Esophagus (tissue), 2 donors: Measurements from ENCODE around the gene BPHL. TPM values are rescaled to one million over a fixed set of nuclear protein-coding genes. Genes with fewer than 3 reads are reported as not detected.

ENCODE experiments used
- H3K27ac ChIP-seq, 2 donors: one replicate each; pipeline ENCODE4 v1.5.1; 2013; ENCODE audit warnings: low read depth in 2 of 2, mild to moderate bottlenecking in 2 of 2, inconsistent platforms in 1 of 2, low read length in 1 of 2, moderate library complexity in 1 of 2
- H3K27me3 ChIP-seq, 2 donors: one replicate each; pipeline ENCODE4 v1.6.1; 2013; ENCODE audit warnings: low read length in 2 of 2, control low read depth in 1 of 2, mild to moderate bottlenecking in 1 of 2; ENCODE audit not compliant: insufficient read depth in 2 of 2, control insufficient read depth in 1 of 2
- H3K36me3 ChIP-seq, 2 donors: one replicate each; pipeline ENCODE4 v1.6.1; 2013; ENCODE audit warnings: low read length in 1 of 2; ENCODE audit not compliant: control insufficient read depth in 2 of 2, insufficient read depth in 2 of 2
- H3K4me1 ChIP-seq, 2 donors: one replicate each; pipeline ENCODE4 v1.6.1; 2013; ENCODE audit warnings: low read length in 1 of 2; ENCODE audit not compliant: control insufficient read depth in 2 of 2, insufficient read depth in 2 of 2
- H3K4me3 ChIP-seq, 2 donors: one replicate each; pipeline ENCODE4 v1.5.1; 2013; ENCODE audit warnings: low read length in 2 of 2, mild to moderate bottlenecking in 2 of 2, low read depth in 1 of 2, moderate library complexity in 1 of 2
- H3K9me3 ChIP-seq, 2 donors: one replicate each; pipeline ENCODE4 v1.6.1; 2013; ENCODE audit warnings: mild to moderate bottlenecking in 2 of 2, low read depth in 1 of 2, low read length in 1 of 2, moderate library complexity in 1 of 2; ENCODE audit not compliant: control insufficient read depth in 2 of 2, insufficient read depth in 1 of 2
- WGBS, 2 donors: extraction: QIAGEN DNeasy Blood & Tissue Kit; methylation state at CpG; one replicate each; pipeline ENCODE4 v1.1.7; 2013; 5-methylcytosine and 5-hydroxymethylcytosine counted together
- polyA plus RNA-seq, 2 donors: library from polyadenylated mRNA; stranded (reverse); fragments of 200-250 nt; gene quantifications; one replicate each; pipeline ENCODE4 v1.2.3, GENCODE V29; 2013
- donor health status: healthy with polysubstance abuse.
- donor health status: Bipolar disorder and iron deficiency.

The BPHL gene
- polyA plus RNA-seq, 2 donors: 12.5 to 13.2 TPM

GRCh38 chr6:3085074-3085473 lies 33.4 kb upstream of the BPHL start:
- H3K9me3 ChIP-seq: no peaks in the 10 kb centered on the region
- no peak overlapping the region for H3K27ac ChIP-seq
- H3K4me3 ChIP-seq: no peak overlapping the region
- peaks cover 19 to 36% of the 10 kb centered on the region in 2 donors for H3K36me3 ChIP-seq
- peaks cover 0 to 7% of the 10 kb centered on the region in 2 donors for H3K4me1 ChIP-seq
- H3K27me3 ChIP-seq: no peaks in the 10 kb centered on the region
- 93 to 98% methylated on average over 4 of the region's 4 CpGs for WGBS, 2 donors

GRCh38 chr6:3086282-3086946 lies 32.1 kb upstream of the BPHL start:
- WGBS, 2 donors: 62 to 70% methylated on average over 7 of the region's 7 CpGs
- Histone ChIP-seq H3K4me3 (no peak overlapping the region), H3K36me3 (peaks cover 19 to 33% of the 10 kb centered on the region in 2 donors)

GRCh38 chr6:3088446-3088845 lies 30.1 kb upstream of the BPHL start:
- H3K36me3 ChIP-seq: peaks cover 14 to 19% of the 10 kb centered on the region in 2 donors
- H3K27me3 ChIP-seq: no peaks in the 10 kb centered on the region
- H3K4me3 ChIP-seq: no peak overlapping the region
- peaks cover 0 to 7% of the 10 kb centered on the region in 2 donors for H3K4me1 ChIP-seq
- H3K9me3 ChIP-seq: no peaks in the 10 kb centered on the region
- peak overlapping the region; percentile 22 to 39 for H3K27ac ChIP-seq
- 52 to 73% methylated on average over 4 of the region's 4 CpGs for WGBS, 2 donors

More at GRCh38 chr6:3086282-3086946, 32.1 kb upstream of the BPHL start:
- Histone ChIP-seq H3K27me3 (no peaks in the 10 kb centered on the region), H3K27ac (no peak overlapping the region), H3K4me1 (peaks cover 0 to 7% of the 10 kb centered on the region in 2 donors), H3K9me3 (no peaks in the 10 kb centered on the region)

- Histone ChIP-seq H3K27me3 (no peaks in the 10 kb centered on the region), H3K4me3 (no peak overlapping the region), H3K27ac (peak overlapping the region in 1 of 2 donors; percentile 17), H3K36me3 (peaks cover 12 to 17% of the 10 kb centered on the region in 2 donors), H3K4me1 (peaks cover 0 to 7% of the 10 kb centered on the region in 2 donors), H3K9me3 (no peaks in the 10 kb centered on the region)
- 65 to 68% methylated on average over 4 of the region's 4 CpGs for whole genome bisulfite sequencing, 2 donors
Observed at GRCh38 chr6:3088968-3089367, 29.5 kb upstream of the BPHL start.

DNA sequence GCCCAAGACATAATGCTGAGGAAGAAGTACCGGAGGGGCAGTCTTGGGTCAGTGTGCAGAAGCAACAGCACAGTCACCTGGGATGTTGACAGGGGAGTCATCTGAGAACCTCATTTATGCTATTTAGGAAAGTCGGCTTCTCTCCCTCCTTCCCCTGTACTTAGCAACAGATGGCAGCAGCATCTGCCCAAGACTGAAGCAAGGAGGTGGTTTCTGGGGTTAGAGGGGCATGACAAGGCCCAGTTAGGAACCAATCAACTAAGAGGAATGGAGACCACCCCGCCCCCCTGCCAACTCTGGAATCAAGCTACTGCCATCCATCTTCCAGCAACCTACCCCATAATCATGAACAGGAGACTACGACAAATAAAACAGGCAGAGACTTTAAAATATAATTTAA lies 28.5 kb upstream of the BPHL start:
- Histone ChIP-seq H3K9me3 (no peaks in the 10 kb centered on the region), H3K4me1 (peaks cover 0 to 7% of the 10 kb centered on the region in 2 donors), H3K4me3 (no peak overlapping the region), H3K27me3 (no peaks in the 10 kb centered on the region), H3K36me3 (peaks cover 9 to 14% of the 10 kb centered on the region in 2 donors), H3K27ac (no peak overlapping the region)
- 94 to 95% methylated on average over 4 of the region's 4 CpGs for WGBS, 2 donors

DNA sequence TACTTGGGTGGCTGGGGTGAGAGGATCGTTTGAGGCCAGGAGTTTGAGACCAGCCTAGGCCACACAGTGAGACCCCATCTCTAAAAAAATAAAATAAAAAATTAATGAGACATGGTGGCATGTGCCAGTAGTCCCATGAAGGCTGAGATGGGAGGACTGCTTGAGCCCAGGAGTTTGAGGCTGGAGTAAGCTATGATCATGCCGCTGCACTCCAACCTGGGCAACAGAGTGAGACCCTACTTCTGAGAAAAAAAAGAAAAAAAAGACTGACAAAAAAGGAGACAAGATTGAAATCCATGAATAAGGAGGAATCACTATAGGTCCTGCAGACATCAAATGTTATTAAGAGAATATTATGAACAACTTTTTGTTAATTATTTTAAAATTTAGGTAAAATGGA lies 23.7 kb upstream of the BPHL start:
- WGBS, 2 donors: 87 to 89% methylated on average over 2 of the region's 2 CpGs
- Histone ChIP-seq H3K27ac (no peak overlapping the region), H3K4me1 (no peaks in the 10 kb centered on the region), H3K9me3 (no peaks in the 10 kb centered on the region), H3K27me3 (no peaks in the 10 kb centered on the region), H3K4me3 (no peak overlapping the region), H3K36me3 (peaks cover 8 to 10% of the 10 kb centered on the region in 2 donors)

GRCh38 chr6:3102875-3103274 lies 15.6 kb upstream of the BPHL start:
- H3K36me3 ChIP-seq: peaks cover 14 to 20% of the 10 kb centered on the region in 2 donors
- 92 to 95% methylated on average over 3 of the region's 3 CpGs for WGBS, 2 donors
- H3K27ac ChIP-seq: no peak overlapping the region
- H3K9me3 ChIP-seq: no peaks in the 10 kb centered on the region
- H3K4me1 ChIP-seq: no peaks in the 10 kb centered on the region
- no peaks in the 10 kb centered on the region for H3K27me3 ChIP-seq
- no peak overlapping the region for H3K4me3 ChIP-seq

DNA sequence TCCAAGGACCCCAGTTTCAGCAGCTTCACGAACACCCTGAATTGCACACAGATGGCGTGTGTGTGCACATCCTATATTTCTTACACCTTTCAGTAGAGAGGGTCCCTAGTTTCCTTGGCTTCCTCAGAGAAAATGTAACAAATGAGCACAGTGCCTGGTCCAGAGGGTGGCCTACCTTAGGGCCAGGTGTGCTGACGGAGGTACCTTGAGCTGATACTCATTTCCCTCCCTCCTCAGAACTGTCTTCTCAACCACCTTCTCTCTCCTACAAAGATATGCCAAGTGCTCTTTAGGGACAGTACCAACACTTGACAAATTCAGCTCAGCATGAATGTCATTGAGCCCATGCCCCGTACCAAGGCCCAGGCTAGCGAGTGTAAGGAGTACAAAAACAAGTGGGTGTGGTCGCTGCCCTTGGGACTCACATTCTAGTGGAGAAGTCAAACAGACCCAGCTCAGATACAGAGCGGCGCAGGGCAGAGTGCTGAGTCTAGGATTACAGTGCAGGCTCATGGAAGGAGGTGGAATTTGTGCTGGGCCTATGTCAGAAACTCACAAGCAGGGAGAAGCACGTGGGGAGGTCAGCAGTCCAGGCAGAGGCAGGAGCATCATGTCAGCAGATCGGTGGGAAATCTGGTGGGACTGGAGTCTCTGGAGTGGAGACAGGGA lies 9.6 kb upstream of the BPHL start:
- 78 to 85% methylated on average over 10 of the region's 10 CpGs for WGBS, 2 donors
- Histone ChIP-seq H3K4me3 (no peak overlapping the region), H3K36me3 (peaks cover 15 to 35% of the 10 kb centered on the region in 2 donors), H3K4me1 (no peaks in the 10 kb centered on the region), H3K9me3 (no peaks in the 10 kb centered on the region), H3K27me3 (no peaks in the 10 kb centered on the region), H3K27ac (no peak overlapping the region)

DNA sequence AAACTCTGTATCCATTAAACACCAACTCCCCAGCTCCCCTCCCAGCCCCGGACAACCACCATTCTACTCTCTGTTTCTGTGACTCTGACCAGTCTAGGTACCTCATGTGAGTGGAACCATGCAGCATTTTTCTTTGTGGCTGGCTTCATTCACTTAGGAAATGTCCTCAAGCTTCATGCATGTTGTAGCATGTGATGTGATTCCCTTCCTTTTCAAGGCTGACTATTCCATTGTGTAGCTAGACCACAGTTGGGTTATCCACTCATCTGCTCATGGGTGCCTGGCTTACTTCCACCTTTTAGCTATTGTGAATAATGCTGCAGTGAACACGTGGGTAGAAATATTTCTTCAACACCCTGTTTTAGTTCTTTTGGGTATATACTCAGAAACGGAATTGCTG lies 8.8 kb upstream of the BPHL start:
- no peak overlapping the region for H3K4me3 ChIP-seq
- 69 to 75% methylated on average over 3 of the region's 3 CpGs for WGBS, 2 donors
- H3K27ac ChIP-seq: no peak overlapping the region
- no peaks in the 10 kb centered on the region for H3K9me3 ChIP-seq
- peaks cover 22 to 37% of the 10 kb centered on the region in 2 donors for H3K36me3 ChIP-seq
- H3K4me1 ChIP-seq: no peaks in the 10 kb centered on the region
- H3K27me3 ChIP-seq: no peaks in the 10 kb centered on the region

- no peaks in the 10 kb centered on the region for H3K4me1 ChIP-seq
- H3K36me3 ChIP-seq: peaks cover 14 to 18% of the 10 kb centered on the region in 2 donors
- H3K9me3 ChIP-seq: no peaks in the 10 kb centered on the region
- no peak overlapping the region for H3K4me3 ChIP-seq
- H3K27ac ChIP-seq: no peak overlapping the region
- WGBS, 2 donors: 94 to 95% methylated on average over 6 of the region's 6 CpGs
- no peaks in the 10 kb centered on the region for H3K27me3 ChIP-seq
Observed at GRCh38 chr6:3114377-3114776, 4.1 kb upstream of the BPHL start.
